Measurements from ENCODE around the gene TMEM214.

TMEM214 gene, protein sequence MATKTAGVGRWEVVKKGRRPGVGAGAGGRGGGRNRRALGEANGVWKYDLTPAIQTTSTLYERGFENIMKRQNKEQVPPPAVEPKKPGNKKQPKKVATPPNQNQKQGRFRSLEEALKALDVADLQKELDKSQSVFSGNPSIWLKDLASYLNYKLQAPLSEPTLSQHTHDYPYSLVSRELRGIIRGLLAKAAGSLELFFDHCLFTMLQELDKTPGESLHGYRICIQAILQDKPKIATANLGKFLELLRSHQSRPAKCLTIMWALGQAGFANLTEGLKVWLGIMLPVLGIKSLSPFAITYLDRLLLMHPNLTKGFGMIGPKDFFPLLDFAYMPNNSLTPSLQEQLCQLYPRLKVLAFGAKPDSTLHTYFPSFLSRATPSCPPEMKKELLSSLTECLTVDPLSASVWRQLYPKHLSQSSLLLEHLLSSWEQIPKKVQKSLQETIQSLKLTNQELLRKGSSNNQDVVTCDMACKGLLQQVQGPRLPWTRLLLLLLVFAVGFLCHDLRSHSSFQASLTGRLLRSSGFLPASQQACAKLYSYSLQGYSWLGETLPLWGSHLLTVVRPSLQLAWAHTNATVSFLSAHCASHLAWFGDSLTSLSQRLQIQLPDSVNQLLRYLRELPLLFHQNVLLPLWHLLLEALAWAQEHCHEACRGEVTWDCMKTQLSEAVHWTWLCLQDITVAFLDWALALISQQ

DNA sequence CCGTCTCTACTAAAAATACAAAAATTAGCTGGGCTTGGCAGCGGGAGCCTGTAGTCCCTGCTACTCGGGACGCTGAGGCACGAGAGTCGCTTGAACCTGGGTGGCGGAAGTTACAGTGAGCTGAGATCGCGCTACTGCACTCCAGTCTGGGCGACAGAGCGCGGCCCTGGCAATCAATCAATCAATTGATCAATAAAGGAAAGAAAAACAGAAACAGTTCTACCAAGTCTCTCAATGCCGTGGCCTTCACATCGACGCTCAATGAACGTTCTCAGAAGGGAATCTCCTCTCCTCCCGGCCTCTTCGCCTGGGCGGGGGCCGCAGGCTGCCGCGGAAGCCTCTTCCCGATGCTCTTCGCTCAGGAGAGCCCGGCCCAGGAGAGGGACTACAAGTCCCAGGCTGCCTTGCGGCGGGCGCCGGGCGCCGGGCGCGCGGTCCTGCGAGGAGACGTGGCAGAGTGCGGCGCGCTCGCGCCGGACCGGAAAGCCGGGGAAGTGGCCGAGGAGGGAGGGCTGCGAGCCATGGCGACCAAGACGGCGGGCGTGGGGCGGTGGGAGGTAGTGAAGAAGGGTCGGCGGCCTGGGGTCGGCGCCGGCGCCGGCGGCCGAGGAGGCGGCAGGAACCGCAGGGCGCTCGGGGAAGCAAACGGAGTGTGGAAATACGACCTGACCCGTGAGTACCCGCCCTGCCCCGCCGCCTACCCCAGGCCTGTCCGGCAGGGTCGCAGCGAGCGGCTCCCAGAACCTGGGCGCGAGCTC, at the start of gene TMEM214:
TMEM214 (plus strand) TSS at position 471 of the 758 bp plus-strand sequence; CDS start at position 522, 51 bp downstream.
- Histone ChIP-seq H3K9ac (ENCODE audit: low read depth, low read length) (peak within 1 kb of the TSS; percentile 42), H3K27me3 (ENCODE audit: control insufficient read depth, insufficient read depth, low read length) (no peaks in the 10 kb centered on the region), H3K36me3 (ENCODE audit: control insufficient read depth, insufficient read depth, low read length) (peaks cover 24% of the 10 kb centered on the region), H3K4me1 (ENCODE audit: control insufficient read depth, insufficient read depth, low read length) (peaks cover 6% of the 10 kb centered on the region), H3K4me3 (ENCODE audit: low read depth, low read length) (peak within 1 kb of the TSS; percentile 97), H3K9me3 (ENCODE audit: control insufficient read depth, insufficient read depth, low read length) (no peaks in the 10 kb centered on the region)

- H3K9me3 ChIP-seq (ENCODE audit: control insufficient read depth, insufficient read depth, low read length) = no peaks in the 10 kb centered on the region
- no peaks in the 10 kb centered on the region for H3K4me1 ChIP-seq (ENCODE audit: control insufficient read depth, insufficient read depth, low read length)
- no peaks in the 10 kb centered on the region for H3K36me3 ChIP-seq (ENCODE audit: control insufficient read depth, insufficient read depth, low read length)
- no peak overlapping the region for H3K9ac ChIP-seq (ENCODE audit: low read depth, low read length)
- H3K27me3 ChIP-seq (ENCODE audit: control insufficient read depth, insufficient read depth, low read length) = no peaks in the 10 kb centered on the region
- H3K4me3 ChIP-seq (ENCODE audit: low read depth, low read length) = no peak overlapping the region
Observed at GRCh38 chr2:26983746-26984145, 49.0 kb upstream of the TMEM214 start.

DNA sequence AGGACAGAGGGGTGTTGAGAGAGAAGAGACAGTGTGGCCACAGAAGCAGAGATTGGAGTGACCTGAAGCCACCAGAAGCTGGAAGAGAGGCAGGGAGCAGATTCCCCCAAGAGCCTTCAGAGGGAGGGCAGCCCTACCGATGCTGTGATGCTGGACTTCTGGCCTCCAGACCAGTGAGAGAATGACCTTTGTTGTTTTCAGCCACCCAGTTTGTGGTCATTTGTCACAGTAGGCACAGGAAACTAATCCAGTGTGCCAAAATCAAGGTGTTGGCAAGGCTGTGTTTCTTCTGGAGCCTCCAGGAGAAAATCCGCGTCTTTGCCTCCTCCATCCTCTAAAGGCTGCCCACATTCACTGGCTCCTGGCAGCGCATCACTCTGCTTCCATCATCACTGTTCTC, 47.0 kb upstream of the TMEM214 start:
- no peak overlapping the region for H3K9ac ChIP-seq (ENCODE audit: low read depth, low read length)
- H3K4me1 ChIP-seq (ENCODE audit: control insufficient read depth, insufficient read depth, low read length) = no peaks in the 10 kb centered on the region
- no peaks in the 10 kb centered on the region for H3K36me3 ChIP-seq (ENCODE audit: control insufficient read depth, insufficient read depth, low read length)
- no peaks in the 10 kb centered on the region for H3K27me3 ChIP-seq (ENCODE audit: control insufficient read depth, insufficient read depth, low read length)
- no peak overlapping the region for H3K4me3 ChIP-seq (ENCODE audit: low read depth, low read length)
- H3K9me3 ChIP-seq (ENCODE audit: control insufficient read depth, insufficient read depth, low read length) = no peaks in the 10 kb centered on the region

GRCh38 chr2:26986576-26986975, 46.2 kb upstream of the TMEM214 start:
- H3K9ac ChIP-seq (ENCODE audit: low read depth, low read length) = no peak overlapping the region
- no peaks in the 10 kb centered on the region for H3K36me3 ChIP-seq (ENCODE audit: control insufficient read depth, insufficient read depth, low read length)
- no peak overlapping the region for H3K4me3 ChIP-seq (ENCODE audit: low read depth, low read length)
- no peaks in the 10 kb centered on the region for H3K4me1 ChIP-seq (ENCODE audit: control insufficient read depth, insufficient read depth, low read length)
- no peaks in the 10 kb centered on the region for H3K9me3 ChIP-seq (ENCODE audit: control insufficient read depth, insufficient read depth, low read length)
- H3K27me3 ChIP-seq (ENCODE audit: control insufficient read depth, insufficient read depth, low read length) = no peaks in the 10 kb centered on the region

DNA sequence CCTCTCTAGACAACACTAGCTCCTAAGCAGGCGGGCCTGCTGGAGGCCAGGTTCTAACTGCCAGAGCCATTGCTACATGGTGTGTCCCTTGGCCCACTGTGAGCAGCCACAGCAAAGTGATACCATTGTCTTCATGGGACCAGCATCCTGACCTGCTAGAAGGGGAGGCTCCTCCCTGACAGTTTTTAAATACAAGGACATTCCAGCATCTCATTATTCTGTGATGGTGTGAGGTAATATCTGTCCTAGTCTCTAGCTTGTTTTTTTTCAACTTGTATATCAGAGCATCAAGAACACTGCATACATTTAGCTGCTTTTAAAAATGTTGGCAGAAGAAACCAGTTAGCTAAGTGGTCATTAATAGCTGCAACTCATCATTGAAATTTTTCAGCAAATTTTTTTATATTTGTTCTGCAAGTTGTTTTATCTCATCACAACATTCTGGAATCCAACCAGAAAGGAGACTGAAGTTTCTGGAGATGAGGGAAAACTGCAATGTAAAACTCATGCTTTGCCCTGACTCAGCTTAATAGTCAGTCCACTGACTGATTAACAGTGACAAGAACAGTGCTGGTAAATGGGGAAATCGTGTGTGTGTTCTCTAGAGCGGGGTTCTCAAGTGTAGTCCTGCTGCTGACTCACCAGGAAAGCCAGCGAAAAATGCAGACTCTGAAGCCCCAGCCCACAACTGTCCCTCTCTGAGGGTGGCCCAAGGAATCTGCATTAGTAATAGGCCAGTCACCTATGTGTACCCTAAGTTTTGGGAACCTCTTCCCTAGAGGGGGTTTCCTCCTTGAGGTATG, 44.5 kb upstream of the TMEM214 start:
- Histone ChIP-seq H3K9ac (ENCODE audit: low read depth, low read length) (no peak overlapping the region), H3K9me3 (ENCODE audit: control insufficient read depth, insufficient read depth, low read length) (no peaks in the 10 kb centered on the region), H3K4me3 (ENCODE audit: low read depth, low read length) (no peak overlapping the region), H3K4me1 (ENCODE audit: control insufficient read depth, insufficient read depth, low read length) (no peaks in the 10 kb centered on the region), H3K27me3 (ENCODE audit: control insufficient read depth, insufficient read depth, low read length) (no peaks in the 10 kb centered on the region), H3K36me3 (ENCODE audit: control insufficient read depth, insufficient read depth, low read length) (no peaks in the 10 kb centered on the region)

DNA sequence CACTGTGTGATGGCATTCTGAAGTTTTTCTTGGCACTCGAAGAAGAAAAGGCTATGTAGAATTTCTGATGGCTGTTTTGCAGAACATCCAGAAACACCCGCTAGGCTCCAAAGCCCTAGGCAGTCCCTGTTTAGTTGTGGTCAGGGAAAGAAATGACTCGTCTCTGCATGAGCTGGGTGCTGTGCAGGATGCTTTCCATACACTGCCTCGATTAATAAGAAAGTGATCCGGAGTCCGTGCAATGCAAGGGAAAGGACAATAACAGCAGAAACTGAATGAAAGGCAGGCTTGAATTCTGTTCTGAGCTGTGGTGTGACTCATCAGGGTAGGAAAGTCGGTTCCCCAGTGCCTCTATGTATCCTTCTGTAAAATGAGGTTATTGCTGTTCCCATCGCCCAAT, 43.6 kb upstream of the TMEM214 start:
- Histone ChIP-seq H3K9me3 (ENCODE audit: control insufficient read depth, insufficient read depth, low read length) (no peaks in the 10 kb centered on the region), H3K27me3 (ENCODE audit: control insufficient read depth, insufficient read depth, low read length) (no peaks in the 10 kb centered on the region), H3K4me1 (ENCODE audit: control insufficient read depth, insufficient read depth, low read length) (no peaks in the 10 kb centered on the region), H3K9ac (ENCODE audit: low read depth, low read length) (no peak overlapping the region), H3K36me3 (ENCODE audit: control insufficient read depth, insufficient read depth, low read length) (no peaks in the 10 kb centered on the region), H3K4me3 (ENCODE audit: low read depth, low read length) (no peak overlapping the region)

DNA sequence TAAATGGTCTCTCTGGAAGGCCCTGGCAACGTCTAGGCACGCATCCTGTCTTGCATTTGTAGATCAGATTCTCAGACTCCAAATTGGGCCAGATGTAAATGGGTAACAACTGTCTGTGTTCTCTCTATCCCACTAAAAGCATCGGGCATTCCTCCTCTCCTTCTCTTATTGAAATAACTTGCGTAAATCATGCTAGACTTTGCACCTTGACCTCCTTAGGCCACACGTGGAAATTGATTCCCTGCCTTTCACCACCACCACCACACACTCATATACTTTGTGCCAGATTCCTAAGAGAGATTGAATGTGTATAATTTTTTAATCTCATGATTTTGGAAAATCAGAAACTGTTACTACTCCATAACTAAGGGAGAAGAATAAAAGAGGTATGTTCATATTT, 41.0 kb upstream of the TMEM214 start:
- no peaks in the 10 kb centered on the region for H3K27me3 ChIP-seq (ENCODE audit: control insufficient read depth, insufficient read depth, low read length)
- H3K4me1 ChIP-seq (ENCODE audit: control insufficient read depth, insufficient read depth, low read length) = no peaks in the 10 kb centered on the region
- no peak overlapping the region for H3K9ac ChIP-seq (ENCODE audit: low read depth, low read length)
- H3K9me3 ChIP-seq (ENCODE audit: control insufficient read depth, insufficient read depth, low read length) = no peaks in the 10 kb centered on the region
- H3K36me3 ChIP-seq (ENCODE audit: control insufficient read depth, insufficient read depth, low read length) = no peaks in the 10 kb centered on the region
- H3K4me3 ChIP-seq (ENCODE audit: low read depth, low read length) = no peak overlapping the region

GRCh38 chr2:26993768-26994167, 39.0 kb upstream of the TMEM214 start:
- Histone ChIP-seq H3K4me3 (ENCODE audit: low read depth, low read length) (no peak overlapping the region), H3K9ac (ENCODE audit: low read depth, low read length) (no peak overlapping the region), H3K4me1 (ENCODE audit: control insufficient read depth, insufficient read depth, low read length) (no peaks in the 10 kb centered on the region), H3K27me3 (ENCODE audit: control insufficient read depth, insufficient read depth, low read length) (no peaks in the 10 kb centered on the region), H3K9me3 (ENCODE audit: control insufficient read depth, insufficient read depth, low read length) (no peaks in the 10 kb centered on the region), H3K36me3 (ENCODE audit: control insufficient read depth, insufficient read depth, low read length) (no peaks in the 10 kb centered on the region)

GRCh38 chr2:26994983-26995382, 37.8 kb upstream of the TMEM214 start:
- H3K9me3 ChIP-seq (ENCODE audit: control insufficient read depth, insufficient read depth, low read length) = no peaks in the 10 kb centered on the region
- H3K36me3 ChIP-seq (ENCODE audit: control insufficient read depth, insufficient read depth, low read length) = no peaks in the 10 kb centered on the region
- no peak overlapping the region for H3K9ac ChIP-seq (ENCODE audit: low read depth, low read length)
- H3K4me3 ChIP-seq (ENCODE audit: low read depth, low read length) = no peak overlapping the region
- no peaks in the 10 kb centered on the region for H3K27me3 ChIP-seq (ENCODE audit: control insufficient read depth, insufficient read depth, low read length)
- no peaks in the 10 kb centered on the region for H3K4me1 ChIP-seq (ENCODE audit: control insufficient read depth, insufficient read depth, low read length)

DNA sequence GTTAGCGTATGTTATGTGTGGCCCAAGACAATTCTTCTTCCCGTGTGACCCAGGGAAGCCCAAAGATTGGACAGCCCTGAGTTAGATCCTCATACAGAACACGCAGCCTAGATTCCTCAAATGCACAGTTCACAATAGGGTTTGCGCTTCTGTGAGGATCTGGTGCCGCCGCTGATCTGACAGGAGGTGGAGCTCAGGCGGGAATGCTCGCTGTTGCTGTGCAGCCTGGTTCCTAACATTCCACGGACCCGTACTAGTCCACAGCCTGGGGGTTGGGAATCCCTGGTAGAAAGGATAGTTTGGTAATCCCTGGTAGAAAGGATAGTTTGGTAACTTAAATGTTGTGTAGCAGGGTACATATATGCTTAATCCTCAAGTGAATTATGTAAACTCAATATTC, 35.4 kb upstream of the TMEM214 start:
- H3K9me3 ChIP-seq (ENCODE audit: control insufficient read depth, insufficient read depth, low read length) = no peaks in the 10 kb centered on the region
- no peaks in the 10 kb centered on the region for H3K4me1 ChIP-seq (ENCODE audit: control insufficient read depth, insufficient read depth, low read length)
- no peaks in the 10 kb centered on the region for H3K36me3 ChIP-seq (ENCODE audit: control insufficient read depth, insufficient read depth, low read length)
- H3K27me3 ChIP-seq (ENCODE audit: control insufficient read depth, insufficient read depth, low read length) = no peaks in the 10 kb centered on the region
- no peak overlapping the region for H3K9ac ChIP-seq (ENCODE audit: low read depth, low read length)
- no peak overlapping the region for H3K4me3 ChIP-seq (ENCODE audit: low read depth, low read length)

GRCh38 chr2:26998323-26998722, 34.4 kb upstream of the TMEM214 start:
- H3K4me1 ChIP-seq (ENCODE audit: control insufficient read depth, insufficient read depth, low read length) = no peaks in the 10 kb centered on the region
- H3K4me3 ChIP-seq (ENCODE audit: low read depth, low read length) = no peak overlapping the region
- H3K27me3 ChIP-seq (ENCODE audit: control insufficient read depth, insufficient read depth, low read length) = no peaks in the 10 kb centered on the region

More at GRCh38 chr2:26998323-26998722, 34.4 kb upstream of the TMEM214 start:
- Histone ChIP-seq H3K9ac (ENCODE audit: low read depth, low read length) (no peak overlapping the region), H3K9me3 (ENCODE audit: control insufficient read depth, insufficient read depth, low read length) (no peaks in the 10 kb centered on the region), H3K36me3 (ENCODE audit: control insufficient read depth, insufficient read depth, low read length) (no peaks in the 10 kb centered on the region)
